CD4-positive, alpha-beta T cell treated with Interferon alpha-2 for 1 hour (primary cell): ENCODE results near the gene NPY5R.

Experiments
- DNase-seq, 2 donors: peaks; one replicate each; pipeline ENCODE4 v3.0.0-alpha.2; 2020 to 2022

The NPY5R gene

GRCh38 chr4:163385466-163385865 is 41.8 kb downstream of the NPY5R start:
- DNase-seq, result no peak

GRCh38 chr4:163391756-163392155 is 48.1 kb downstream of the NPY5R start:
- no peak for DNase-seq

DNA sequence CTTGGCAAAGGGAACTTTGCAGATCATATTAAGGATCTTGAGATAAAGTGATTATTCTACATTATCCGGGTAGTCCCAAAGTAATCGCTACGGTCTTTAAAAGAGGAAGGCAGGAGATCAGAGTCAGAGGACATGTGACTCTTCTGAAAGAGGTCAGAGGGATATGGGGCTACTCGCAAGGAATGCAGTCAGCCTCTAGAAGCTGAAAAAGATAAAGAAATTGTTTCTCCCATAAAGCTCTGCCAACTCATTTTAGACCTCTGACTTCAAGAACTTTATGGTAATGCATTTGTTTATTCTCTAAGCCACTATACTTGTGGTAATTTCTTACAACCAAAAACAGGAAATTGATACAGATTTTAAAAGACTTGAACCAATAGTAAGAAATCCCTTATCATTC is 48.6 kb downstream of the NPY5R start:
- DNase-seq, result no peak

DNA sequence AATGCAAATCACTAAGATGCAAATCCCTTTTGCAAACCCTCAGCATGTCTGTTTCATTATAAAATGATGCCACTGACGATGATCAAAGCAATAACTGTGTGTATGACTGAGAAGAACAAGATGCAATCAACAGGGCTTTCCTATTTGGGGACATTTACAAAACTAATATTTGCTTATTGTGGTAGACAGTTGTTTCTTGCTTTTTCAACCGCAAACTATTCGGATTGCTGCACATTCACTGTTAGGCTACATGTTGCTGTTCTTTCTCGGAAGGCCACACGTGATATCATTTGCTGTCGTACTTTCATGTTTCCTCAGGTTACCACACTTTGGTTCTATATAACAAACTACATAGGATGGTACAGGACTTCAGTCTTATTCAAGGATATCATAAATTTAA is 49.8 kb downstream of the NPY5R start:
- DNase-seq, result no peak

GRCh38 chr4:163395055-163395454 is 51.4 kb downstream of the NPY5R start:
- no peak for DNase-seq

DNA sequence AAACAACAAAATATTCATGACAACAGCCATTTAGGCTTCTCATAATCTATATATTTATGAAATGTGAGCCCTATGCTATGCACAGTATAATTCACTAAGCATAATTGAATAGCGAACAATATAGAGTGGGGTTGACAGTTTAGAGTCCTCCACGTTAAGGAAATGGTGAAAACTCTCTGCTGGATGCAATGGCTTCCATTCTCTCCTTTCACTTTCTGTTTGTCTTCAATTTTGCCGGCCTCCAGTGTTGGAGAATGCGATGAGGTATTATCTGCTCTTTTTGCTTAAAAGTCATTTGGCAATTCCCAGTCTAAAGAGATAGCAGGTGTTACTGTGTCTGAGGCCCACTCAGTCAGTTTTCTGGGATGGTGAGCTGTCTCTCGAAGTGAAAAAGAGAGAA is 52.1 kb downstream of the NPY5R start:
- no peak for DNase-seq

GRCh38 chr4:163398238-163398637 is 54.5 kb downstream of the NPY5R start:
- DNase-seq, result no peak

GRCh38 chr4:163400911-163401310 is 57.2 kb downstream of the NPY5R start:
- DNase-seq, result no peak
